Panc1 (cell line): ENCODE data around the gene CTCFL.

Source experiments
- CTCF ChIP-seq: fragments of 450-650 bp; IDR thresholded peaks from 2 replicates; pipeline ENCODE4 v1.5.1; 2017; ENCODE audit warnings: mild to moderate bottlenecking
- TCF7L2 ChIP-seq: IDR thresholded peaks from 2 replicates; pipeline ENCODE4 v1.6.1; 2011; ENCODE audit warnings: mild to moderate bottlenecking, low read depth, low read length, inconsistent platforms

DNA sequence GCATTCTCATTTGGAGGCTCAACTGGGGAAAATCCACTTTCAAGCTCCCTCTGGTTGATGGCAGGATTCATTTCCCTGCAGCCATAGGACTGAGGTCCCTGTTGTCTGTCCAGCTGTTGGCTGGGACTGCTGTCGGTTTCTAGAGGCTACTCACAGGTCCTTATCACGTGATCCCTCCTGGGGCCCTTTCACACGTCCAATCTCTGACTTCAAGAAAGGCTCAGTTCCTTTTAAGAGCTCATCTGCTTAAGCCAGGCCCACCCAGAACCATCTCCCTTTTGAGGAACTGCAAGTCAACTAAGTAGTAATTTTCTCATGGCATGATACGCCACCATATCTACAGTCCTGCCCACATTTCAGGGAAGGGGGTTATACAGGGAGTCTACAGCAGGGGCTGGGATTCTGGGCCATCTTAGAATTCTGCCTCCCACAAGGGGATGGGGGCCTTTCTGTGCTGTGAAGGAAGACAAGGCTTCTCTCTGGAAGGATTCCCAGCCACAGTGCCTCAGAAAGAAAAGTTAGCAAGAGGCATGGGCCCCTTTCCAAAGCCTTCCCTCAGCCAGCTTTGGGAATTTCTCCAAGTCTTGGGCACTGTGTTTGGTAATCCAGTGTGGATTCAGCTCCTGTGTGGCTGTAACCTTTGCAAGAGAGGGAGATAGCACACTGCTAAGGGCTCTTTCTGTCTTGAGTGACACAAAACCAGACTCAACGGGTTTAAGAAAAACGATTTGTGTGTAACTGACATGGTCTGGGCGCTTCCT, 66.4 kb downstream of the CTCFL start:
- TF ChIP-seq CTCF (no peak), TCF7L2 (no peak)
